Amygdala (tissue), 56 donors: ENCODE data around the gene UBE2V1.
"Not testable (repeated sequence)": the region's sequence is repeated elsewhere in the genome, so short reads cannot be mapped to it uniquely, and the experiment has no call there.

Experiments
- DNase-seq, 56 donors: peaks; one replicate each; lab custom pipeline; 2025; lab: John Stamatoyannopoulos, UW

UBE2V1 gene

GRCh38 chr20:50068041-50068651 is 44.8 kb downstream of the UBE2V1 start:
- no peak for DNase-seq

- no peak for DNase-seq
Observed at GRCh38 chr20:50067461-50067860, 45.5 kb downstream of the UBE2V1 start.

GRCh38 chr20:50067018-50067417 is 45.9 kb downstream of the UBE2V1 start:
- no peak for DNase-seq

- no peak for DNase-seq
Observed at GRCh38 chr20:50066161-50066834, 46.7 kb downstream of the UBE2V1 start.

- DNase-seq: no peak
Observed at GRCh38 chr20:50065325-50065615, 47.7 kb downstream of the UBE2V1 start.

GRCh38 chr20:50063763-50064162 is 49.2 kb downstream of the UBE2V1 start:
- DNase-seq: not testable (repeated sequence)

GRCh38 chr20:50062006-50062838 is 50.7 kb downstream of the UBE2V1 start:
- DNase-seq: no peak

GRCh38 chr20:50061151-50062005 is 51.6 kb downstream of the UBE2V1 start:
- no peak for DNase-seq

GRCh38 chr20:50058662-50059402 is 54.1 kb downstream of the UBE2V1 start:
- DNase-seq: no peak

GRCh38 chr20:50057714-50058053 is 55.3 kb downstream of the UBE2V1 start:
- no peak for DNase-seq

GRCh38 chr20:50056951-50057713 is 55.8 kb downstream of the UBE2V1 start:
- no peak for DNase-seq

GRCh38 chr20:50056408-50056926 is 56.5 kb downstream of the UBE2V1 start:
- no peak for DNase-seq

GRCh38 chr20:50055524-50056083 is 57.3 kb downstream of the UBE2V1 start:
- no peak for DNase-seq

- peak in 52 of 56 donors; percentile 15 to 89 (median 64) for DNase-seq
Observed at GRCh38 chr20:50054626-50055511, 58.1 kb downstream of the UBE2V1 start.

- no peak for DNase-seq
Observed at GRCh38 chr20:50054231-50054547, 58.8 kb downstream of the UBE2V1 start.

GRCh38 chr20:50053362-50054230 is 59.4 kb downstream of the UBE2V1 start:
- DNase-seq: no peak
